ENCODE results near the gene PYM1. TPM values are rescaled to one million over a fixed set of nuclear protein-coding genes. Genes with fewer than 3 reads are reported as not detected.

The PYM1 gene
- total and polyA plus RNA-seq, 2 of the 8 experiments (the other 6 are each of a cell fraction or from before 2014, with no cell fraction given) = 38.7 to 58.5 TPM

DNA sequence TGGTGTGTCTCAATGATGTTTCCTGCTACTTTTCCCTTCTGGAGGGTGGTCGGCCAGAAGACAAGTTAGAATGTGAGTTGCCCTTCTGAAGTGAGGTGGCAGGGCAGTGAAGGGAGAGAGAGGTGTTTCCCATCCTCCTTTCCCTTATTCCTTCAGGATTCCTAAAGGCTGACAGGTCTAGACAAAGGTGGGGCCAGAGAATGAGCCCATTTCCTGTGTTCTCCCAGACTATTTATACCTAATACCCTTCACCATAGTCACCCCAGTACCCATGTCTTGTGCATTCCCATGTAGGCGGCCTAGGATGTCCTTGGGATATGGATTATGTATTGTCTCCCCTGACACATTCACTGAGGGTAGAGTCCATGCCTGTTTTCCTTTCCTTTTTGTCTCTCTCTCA, 10.3 kb upstream of the PYM1 start:
- Histone ChIP-seq H3K4ac (replicated peaks; ENCODE audit: insufficient read length, low read depth, low read length) (no peak overlapping the region), H2AK5ac (ENCODE audit: low read depth, low read length) (no peak overlapping the region), H3K9ac (replicated peaks in 1 of 4; ENCODE audit: extremely low read depth in 1 of 4, low read depth in 3 of 4, low read length in 3 of 4) (no peak overlapping the region), H3K36me3 (ENCODE audit: control insufficient read depth in 2 of 4, insufficient read depth in 4 of 4, low read length in 3 of 4) (no peaks in the 10 kb centered on the region), H2BK12ac (ENCODE audit: low read depth, low read length) (no peak overlapping the region), H3K79me2 (ENCODE audit: control insufficient read depth in 1 of 2, insufficient read depth in 2 of 2, low read length in 2 of 2) (no peaks in the 10 kb centered on the region), H2BK20ac (ENCODE audit: low read length) (no peak overlapping the region), H4K20me1 (replicated peaks in 1 of 2; ENCODE audit: control insufficient read depth in 1 of 2, insufficient read depth in 2 of 2, low read length in 2 of 2) (no peaks in the 10 kb centered on the region), H3K27ac (ENCODE audit: low read depth, low read length) (no peak overlapping the region), H4K5ac (ENCODE audit: insufficient read length, low read depth, low read length) (no peak overlapping the region), H3K9me3 (ENCODE audit: insufficient read depth in 2 of 2, low read depth in 1 of 2, low read length in 1 of 2) (no peaks in the 10 kb centered on the region), H4K8ac (ENCODE audit: extremely low read depth, insufficient read depth, low read length) (no peak overlapping the region), H2AFZ (ENCODE audit: low read length) (no peak overlapping the region), H3K4me3 (ENCODE audit: extremely low read depth in 1 of 4, insufficient read depth in 2 of 4, low read depth in 3 of 4, low read length in 4 of 4) (no peak overlapping the region), H2BK5ac (ENCODE audit: low read depth, low read length) (no peak overlapping the region), H3K23me2 (ENCODE audit: low read depth, low read length) (peaks cover 2% of the 10 kb centered on the region; the same call in 1 of the 2 replicates), H2BK15ac (ENCODE audit: low read length) (no peak overlapping the region), H2BK120ac (replicated peaks; ENCODE audit: low read depth, low read length) (no peak overlapping the region), H3K4me2 (ENCODE audit: insufficient read depth in 1 of 2, low read depth in 2 of 2, low read length in 2 of 2) (no peak overlapping the region), H4K91ac (replicated peaks; ENCODE audit: insufficient read length, low read length) (no peak overlapping the region), H3K4me1 (replicated peaks in 1 of 4; ENCODE audit: control insufficient read depth in 3 of 4, insufficient read depth in 4 of 4, low read length in 3 of 4) (peaks cover 0 to 10% (median 2%) of the 10 kb centered on the region in 4 experiments; a peak in 4 of 7 replicates), H3K27me3 (replicated peaks in 1 of 4; ENCODE audit: control insufficient read depth in 3 of 4, extremely low read depth in 1 of 4, insufficient read depth in 3 of 4, low read length in 3 of 4) (peaks cover 0 to 6% (median 4%) of the 10 kb centered on the region in 4 experiments; a peak in 6 of 7 replicates), H3K56ac (replicated peaks; ENCODE audit: insufficient read length, low read depth, low read length) (no peak overlapping the region), H3K23ac (ENCODE audit: insufficient read length) (no peak overlapping the region), H3K14ac (ENCODE audit: insufficient read length) (no peak overlapping the region), H3K79me1 (ENCODE audit: low read depth, low read length) (no peaks in the 10 kb centered on the region), H3K18ac (ENCODE audit: extremely low read depth, low read length) (no peak overlapping the region)
- CTCF ChIA-PET (ENCODE audit: partially characterized antibody) = interaction anchor here (1.6 to 7.9 kb wide), 8 partner anchors 10 to 200 kb away, joined by 4 to 71 read pairs (median 7); partner anchors contain the start of genes DGKA, DNAJC14 and PYM1
- POLR2A ChIA-PET (ENCODE audit: partially characterized antibody) = interaction anchor here (1.1 kb wide), 2 partner anchors 21 to 111 kb away, joined by 3 to 4 read pairs; no protein-coding TSS in a partner anchor
- DNase-seq (ENCODE audit: low read depth in 1 of 2, low spot score in 2 of 2) = no peak
- no peak for FAIRE-seq
- 85% methylated on average over 2 of the region's 2 CpGs; no CpG with 5 or more reads in 1 of the 2 experiments for WGBS, 2 experiments (ENCODE audit: extremely low coverage in 1 of 2, insufficient coverage in 1 of 2, insufficient read length in 1 of 2, insufficient replicate concordance in 2 of 2, low coverage in 1 of 2, low lambda C conversion rate in 2 of 2, missing lambda C conversion rate in 1 of 2)
- TF ChIP-seq, protein P1, sequence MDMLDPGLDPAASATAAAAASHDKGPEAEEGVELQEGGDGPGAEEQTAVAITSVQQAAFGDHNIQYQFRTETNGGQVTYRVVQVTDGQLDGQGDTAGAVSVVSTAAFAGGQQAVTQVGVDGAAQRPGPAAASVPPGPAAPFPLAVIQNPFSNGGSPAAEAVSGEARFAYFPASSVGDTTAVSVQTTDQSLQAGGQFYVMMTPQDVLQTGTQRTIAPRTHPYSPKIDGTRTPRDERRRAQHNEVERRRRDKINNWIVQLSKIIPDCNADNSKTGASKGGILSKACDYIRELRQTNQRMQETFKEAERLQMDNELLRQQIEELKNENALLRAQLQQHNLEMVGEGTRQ (IDR thresholded peaks at IDR 0.05; ENCODE audit: low read length) = no peak
- TF ChIP-seq SP4 (IDR thresholded peaks at IDR 0.05; ENCODE audit: low read length) (no peak), TCF12 (IDR thresholded peaks at IDR 0.05; ENCODE audit: low read depth, low read length) (no peak), SP1 (IDR thresholded peaks at IDR 0.05; ENCODE audit: low read depth, low read length) (no peak), CHD1 (IDR thresholded peaks at IDR 0.05; ENCODE audit: low read depth, low read length) (no peak), SP2 (IDR thresholded peaks at IDR 0.05; ENCODE audit: low read length) (no peak), JUND (IDR thresholded peaks at IDR 0.05; ENCODE audit: low read length) (no peak)
- TF ChIP-seq, protein P2, sequence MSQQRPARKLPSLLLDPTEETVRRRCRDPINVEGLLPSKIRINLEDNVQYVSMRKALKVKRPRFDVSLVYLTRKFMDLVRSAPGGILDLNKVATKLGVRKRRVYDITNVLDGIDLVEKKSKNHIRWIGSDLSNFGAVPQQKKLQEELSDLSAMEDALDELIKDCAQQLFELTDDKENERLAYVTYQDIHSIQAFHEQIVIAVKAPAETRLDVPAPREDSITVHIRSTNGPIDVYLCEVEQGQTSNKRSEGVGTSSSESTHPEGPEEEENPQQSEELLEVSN (IDR thresholded peaks at IDR 0.05) = no peak
- TF ChIP-seq, protein P3, sequence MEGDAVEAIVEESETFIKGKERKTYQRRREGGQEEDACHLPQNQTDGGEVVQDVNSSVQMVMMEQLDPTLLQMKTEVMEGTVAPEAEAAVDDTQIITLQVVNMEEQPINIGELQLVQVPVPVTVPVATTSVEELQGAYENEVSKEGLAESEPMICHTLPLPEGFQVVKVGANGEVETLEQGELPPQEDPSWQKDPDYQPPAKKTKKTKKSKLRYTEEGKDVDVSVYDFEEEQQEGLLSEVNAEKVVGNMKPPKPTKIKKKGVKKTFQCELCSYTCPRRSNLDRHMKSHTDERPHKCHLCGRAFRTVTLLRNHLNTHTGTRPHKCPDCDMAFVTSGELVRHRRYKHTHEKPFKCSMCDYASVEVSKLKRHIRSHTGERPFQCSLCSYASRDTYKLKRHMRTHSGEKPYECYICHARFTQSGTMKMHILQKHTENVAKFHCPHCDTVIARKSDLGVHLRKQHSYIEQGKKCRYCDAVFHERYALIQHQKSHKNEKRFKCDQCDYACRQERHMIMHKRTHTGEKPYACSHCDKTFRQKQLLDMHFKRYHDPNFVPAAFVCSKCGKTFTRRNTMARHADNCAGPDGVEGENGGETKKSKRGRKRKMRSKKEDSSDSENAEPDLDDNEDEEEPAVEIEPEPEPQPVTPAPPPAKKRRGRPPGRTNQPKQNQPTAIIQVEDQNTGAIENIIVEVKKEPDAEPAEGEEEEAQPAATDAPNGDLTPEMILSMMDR (IDR thresholded peaks at IDR 0.05; ENCODE audit: control extremely low read depth in 1 of 3, insufficient read depth in 1 of 3, low read depth in 1 of 3, low read length in 3 of 3) = no peak

Measured in H1 (cell line).